GM21619 (cell line): ENCODE measurements around the gene MCRS1.

Experiments used
- ATAC-seq: cut with Tn5 transposase; IDR thresholded peaks from one replicate; pipeline ENCODE4 v1.9.1; 2021; ENCODE audit not compliant: unreplicated experiment

The MCRS1 gene

DNA sequence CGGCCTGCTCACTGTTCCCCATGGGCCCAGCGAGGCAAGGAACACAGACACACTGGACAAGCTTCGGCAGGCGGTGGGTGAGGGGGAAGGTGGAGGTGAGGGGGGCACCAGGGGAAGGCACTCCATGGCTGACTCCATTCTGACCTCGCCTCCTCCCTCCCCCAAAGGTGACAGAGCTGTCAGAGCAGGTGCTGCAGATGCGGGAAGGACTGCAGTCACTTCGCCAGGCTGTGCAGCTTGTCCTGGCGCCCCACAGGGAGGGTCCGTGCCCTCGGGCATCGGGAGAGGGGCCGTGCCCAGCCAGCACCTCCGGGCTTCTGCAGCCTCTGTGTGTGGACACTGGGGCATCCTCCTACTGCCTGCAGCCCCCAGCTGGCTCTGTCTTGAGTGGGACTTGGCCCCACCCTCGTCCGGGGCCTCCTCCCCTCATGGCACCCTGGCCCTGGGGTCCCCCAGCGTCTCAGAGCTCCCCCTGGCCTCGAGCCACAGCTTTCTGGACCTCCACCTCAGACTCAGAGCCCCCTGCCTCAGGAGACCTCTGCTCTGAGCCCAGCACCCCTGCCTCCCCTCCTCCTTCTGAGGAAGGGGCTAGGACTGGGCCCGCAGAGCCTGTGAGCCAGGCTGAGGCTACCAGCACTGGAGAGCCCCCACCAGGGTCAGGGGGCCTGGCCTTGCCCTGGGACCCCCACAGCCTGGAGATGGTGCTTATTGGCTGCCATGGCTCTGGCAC is 10.6 kb downstream of the MCRS1 start:
- ATAC-seq, result no peak

DNA sequence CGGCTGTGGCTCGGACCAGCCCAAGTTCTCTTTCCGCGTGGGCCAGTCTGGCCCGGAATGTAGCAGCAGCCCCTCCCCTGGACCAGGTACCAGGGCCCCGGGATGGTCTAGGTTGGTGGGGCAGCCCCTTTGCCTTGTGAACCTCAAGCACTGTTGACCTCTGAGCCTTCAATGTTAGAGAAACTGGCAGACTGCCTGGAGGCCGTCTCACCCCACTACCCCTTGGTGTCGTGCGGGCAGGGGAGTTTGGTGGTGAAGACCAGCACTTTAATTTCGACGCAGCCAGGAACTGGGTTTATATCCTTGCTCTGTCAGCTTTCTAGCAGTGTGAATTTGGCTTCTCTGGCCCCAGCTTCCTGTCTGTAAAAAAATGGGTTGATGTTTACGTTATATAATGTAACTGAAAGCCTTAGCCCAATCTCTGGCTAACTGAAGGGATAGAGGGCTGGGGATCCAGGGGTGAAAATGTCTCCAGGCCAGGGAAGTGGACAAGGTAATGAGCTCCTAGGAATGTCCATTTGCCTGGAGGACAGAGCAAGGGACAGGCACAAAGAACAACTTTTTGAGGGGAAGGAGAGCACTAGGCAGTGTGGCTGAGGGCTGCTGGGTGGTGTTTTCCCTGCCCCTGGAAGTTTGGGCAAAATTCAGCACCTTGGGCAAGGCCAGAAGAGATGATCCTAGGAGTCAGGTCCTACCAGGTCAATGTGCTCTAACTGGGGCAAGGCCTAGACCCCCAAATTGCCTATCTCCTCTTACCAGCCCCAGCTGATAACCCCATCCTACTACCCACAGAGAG is 11.4 kb downstream of the MCRS1 start:
- ATAC-seq, result no peak

DNA sequence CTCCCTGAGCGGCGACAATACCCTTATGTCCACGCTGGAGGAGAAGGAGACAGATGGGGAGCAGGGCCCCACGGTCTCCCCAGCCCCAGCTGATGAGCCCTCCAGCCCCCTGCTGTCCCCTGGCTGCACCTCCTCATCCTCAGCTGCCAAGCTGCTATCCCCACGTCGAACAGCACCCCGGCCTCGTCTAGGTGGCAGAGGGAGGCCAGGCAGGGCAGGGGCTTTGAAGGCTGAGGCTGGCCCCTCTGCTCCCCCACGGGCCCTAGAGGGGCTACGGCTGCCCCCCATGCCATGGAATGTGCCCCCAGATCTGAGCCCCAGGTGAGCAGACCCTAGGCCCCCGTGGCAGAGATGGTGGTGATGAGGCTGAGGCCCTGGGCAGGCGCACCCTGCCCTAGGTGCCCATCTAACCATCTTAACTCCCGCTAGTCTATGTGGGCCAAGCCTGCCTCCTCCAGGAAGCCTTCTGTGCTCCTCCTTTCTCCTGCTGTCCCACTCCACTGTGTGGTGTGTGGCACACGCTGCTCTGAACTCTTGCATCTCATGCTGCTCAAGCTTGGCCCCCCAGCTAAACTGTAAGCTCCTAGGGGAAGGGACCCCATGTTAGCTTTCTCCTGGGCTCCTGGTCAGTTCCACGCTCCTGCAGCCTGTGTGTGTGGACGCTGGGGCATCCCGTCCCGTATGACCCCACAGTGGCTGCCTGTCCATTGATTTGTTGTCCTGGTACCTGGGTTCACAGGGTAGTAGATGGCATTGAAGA is 12.1 kb downstream of the MCRS1 start:
- ATAC-seq, result no peak

DNA sequence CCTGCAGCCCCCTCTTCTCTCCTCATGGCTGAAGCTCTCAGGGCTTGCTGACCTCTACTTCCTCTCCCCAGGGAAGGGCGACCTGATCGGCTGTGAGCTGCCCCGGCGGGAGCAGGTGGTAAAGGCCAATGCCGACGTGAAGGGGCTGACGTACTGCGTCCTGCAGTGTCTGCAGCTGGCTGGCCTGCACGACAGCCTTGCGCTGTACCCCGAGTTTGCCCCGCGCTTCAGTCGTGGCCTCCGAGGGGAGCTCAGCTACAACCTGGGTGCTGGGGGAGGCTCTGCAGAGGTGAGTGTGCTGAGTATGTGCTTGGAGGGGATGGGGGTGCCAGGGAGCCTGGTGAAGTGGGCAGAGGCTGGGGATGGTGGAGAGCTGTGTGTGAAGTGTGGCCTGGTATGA is 13.7 kb downstream of the MCRS1 start:
- no peak for ATAC-seq

DNA sequence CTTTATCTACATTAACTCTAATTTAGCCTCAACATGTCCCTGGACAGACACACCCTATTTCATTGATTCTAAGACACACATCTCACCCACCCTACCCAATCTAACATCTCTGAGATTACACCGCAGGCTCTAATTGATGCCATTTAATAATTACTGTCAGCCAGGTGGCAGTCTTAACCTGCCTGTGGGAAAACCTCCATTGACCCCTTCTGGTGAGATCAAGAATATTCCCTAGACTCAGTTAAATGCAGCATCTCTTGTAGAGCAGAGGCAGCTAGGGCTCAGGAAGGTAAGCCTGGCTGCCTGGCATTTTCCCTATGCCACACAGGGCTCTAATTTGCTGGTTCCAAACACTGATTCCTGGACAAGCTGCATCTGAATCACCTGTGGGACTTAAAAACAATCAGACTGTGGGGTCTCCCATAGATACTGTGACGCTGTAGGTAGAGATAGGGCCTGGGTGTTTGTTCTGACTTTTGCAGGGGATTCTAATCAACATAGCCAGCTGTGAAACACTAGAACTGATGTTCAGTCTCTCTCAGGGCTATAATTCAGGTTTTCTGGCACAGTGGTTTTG is 14.3 kb downstream of the MCRS1 start:
- ATAC-seq, result no peak

DNA sequence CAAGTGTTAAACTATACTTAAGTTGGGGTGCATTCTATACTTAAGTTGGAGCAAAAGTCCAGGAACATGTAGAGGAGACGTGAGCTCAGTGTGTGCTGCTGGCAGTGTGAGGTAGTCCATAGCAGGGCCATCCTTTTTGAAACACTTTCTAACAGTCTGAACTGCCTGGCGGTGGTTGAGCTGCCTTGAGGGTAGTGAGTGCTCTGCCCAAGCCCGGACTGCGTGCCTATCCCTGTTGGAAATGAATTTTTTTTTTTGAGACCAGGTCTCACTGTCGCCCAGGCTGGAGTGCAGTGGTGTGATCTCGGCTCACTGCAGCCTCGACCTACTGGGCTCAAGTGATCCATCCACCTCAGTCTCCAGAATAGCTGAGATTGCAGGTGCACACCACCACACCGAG is 15.0 kb downstream of the MCRS1 start:
- no peak for ATAC-seq

DNA sequence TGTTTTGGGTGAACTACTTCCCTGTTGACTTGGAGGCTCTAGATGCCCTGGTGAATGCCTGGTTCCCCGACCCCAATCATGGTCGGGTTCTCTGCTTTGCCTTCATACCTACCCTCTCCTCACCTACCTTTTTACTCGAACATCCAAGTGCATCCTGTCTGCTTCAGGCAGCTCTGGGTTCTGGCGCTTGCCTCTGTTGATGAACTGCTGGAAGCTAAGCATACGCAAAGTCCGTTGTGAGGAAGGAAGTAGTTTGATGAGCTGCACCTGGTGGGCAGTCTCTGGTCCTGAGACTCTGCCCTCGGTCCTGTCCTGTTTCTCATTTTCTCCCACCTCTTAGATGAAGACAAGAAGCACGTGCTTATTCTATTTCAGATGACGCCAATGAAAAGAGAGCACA is 15.5 kb downstream of the MCRS1 start:
- ATAC-seq, result no peak

DNA sequence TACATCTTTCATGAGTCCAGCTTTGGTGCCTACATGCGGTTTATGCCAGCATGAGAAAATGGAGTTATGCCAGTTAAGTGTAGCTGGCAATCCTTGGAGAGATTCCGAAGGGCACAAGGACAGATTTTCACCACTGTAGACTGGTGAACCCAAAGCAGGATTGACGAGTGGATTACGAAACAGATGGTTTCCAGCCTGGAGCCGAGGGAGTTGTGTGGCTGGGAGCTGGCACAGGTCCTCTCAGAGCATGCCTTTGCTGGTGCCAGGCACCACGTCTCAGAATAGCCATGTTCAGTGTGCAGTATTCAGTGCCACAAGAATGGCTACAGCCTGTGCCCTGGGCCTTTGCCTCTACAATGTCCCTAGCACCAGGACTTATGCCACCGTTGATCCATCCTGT is 15.9 kb downstream of the MCRS1 start:
- ATAC-seq, result no peak

DNA sequence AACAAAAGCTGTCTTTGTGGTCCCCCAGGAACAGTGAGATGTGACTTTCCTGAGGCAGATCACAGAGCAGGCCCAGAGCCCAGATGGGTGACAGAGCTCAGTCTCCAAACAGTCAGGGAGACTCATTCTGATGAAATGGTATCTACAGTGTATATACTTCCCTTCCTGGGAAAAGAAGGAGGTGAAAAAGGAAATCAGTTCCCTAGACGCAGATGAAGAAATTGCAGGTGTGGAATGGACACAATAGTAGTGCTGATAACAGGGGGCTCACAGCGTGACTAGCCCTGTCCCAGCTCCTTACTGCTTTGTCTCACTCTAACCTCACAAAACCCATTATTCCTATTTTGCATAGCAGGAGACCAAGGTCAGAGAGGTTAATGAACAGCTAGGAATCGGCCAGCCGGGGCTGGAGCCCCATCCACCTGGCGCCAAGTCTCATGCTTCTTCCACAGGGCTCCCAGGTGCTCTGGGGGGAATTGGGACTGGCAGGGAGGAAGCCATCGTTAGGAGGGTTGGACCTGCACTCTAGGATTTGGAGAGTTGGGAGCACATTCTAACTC is 17.2 kb downstream of the MCRS1 start:
- no peak for ATAC-seq

DNA sequence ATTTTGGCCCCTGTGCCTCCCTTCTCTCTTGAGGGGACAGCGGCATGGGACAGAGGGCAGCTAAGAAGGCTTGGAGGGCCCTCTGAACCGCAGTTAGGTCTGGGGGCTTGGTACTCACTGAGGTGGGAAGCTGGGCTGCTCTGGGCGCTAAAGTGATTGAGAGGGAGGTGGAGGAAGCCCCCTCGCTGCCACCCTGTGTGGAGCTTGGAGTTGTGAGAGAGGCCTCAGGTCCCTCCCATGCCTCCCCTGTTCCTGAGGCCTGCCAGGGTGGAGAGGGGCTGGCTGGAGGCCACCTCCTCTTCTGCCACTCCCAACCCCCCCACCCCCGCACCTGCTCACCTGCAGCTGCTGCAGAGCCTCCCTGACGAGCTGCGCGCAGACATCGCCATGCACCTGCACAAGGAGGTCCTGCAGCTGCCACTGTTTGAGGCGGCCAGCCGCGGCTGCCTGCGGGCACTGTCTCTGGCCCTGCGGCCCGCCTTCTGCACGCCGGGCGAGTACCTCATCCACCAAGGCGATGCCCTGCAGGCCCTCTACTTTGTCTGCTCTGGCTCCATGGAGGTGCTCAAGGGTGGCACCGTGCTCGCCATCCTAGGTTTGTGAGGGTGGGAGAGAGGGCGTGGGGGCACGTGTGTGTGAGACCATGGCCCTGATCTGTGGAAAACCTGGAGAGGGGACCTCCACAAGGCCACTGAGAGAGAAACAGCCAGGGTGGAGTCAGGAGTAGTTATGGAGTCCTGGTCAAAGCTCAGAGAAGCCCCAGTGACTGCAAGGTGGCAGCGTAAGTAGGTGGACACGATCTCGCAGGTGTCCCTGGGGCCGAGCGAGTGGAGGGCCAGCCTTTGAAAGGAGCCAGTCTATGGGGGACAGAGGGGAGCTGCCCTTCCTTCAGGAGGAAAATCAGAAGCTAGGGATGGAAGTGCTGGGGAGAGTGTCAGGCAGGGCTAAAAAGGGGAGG is 17.9 kb downstream of the MCRS1 start:
- ATAC-seq, result no peak

DNA sequence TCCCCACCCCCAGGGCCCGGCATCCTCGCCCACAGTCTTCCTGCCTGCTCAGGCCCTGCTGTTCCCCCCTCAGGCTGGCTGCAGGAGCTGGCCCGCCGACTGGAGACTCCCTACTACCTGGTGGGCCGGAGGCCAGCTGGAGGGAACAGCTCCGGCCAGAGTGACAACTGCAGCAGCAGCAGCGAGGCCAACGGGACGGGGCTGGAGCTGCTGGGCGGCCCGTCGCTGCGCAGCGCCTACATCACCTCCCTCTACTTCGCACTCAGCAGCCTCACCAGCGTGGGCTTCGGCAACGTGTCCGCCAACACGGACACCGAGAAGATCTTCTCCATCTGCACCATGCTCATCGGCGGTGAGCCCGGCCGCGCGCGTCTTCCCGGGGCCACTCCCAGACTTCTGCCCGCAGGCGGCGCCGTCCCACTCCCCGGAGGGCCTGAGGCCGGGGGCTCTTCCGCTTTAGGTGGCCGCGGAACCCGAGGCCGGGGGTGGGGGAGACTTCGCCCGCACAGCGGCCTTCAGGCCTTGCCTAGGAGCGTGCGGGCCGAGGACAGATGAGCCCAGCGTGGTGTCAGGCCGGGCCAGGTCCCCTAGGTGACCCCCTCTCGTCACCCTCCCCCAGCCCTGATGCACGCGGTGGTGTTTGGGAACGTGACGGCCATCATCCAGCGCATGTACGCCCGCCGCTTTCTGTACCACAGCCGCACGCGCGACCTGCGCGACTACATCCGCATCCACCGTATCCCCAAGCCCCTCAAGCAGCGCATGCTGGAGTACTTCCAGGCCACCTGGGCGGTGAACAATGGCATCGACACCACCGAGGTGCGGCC is 18.9 kb downstream of the MCRS1 start:
- no peak for ATAC-seq

DNA sequence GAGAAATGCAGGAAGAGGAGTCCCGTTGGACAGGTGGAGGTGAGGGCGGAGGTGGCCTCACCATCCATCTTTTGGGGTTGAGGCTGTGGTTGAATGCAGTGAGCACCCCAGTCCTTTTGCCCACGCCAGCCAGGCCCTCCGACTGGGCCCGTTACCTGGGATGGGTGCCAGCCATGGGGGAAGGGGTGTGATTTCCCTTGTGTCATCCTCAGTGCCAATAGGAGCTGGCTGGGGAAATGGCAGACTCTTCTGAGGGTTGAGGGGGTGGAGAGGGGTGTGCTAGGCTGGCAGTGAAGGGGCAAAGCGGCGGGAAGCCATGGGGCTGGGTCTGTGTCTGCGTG is 19.5 kb downstream of the MCRS1 start:
- no peak for ATAC-seq

DNA sequence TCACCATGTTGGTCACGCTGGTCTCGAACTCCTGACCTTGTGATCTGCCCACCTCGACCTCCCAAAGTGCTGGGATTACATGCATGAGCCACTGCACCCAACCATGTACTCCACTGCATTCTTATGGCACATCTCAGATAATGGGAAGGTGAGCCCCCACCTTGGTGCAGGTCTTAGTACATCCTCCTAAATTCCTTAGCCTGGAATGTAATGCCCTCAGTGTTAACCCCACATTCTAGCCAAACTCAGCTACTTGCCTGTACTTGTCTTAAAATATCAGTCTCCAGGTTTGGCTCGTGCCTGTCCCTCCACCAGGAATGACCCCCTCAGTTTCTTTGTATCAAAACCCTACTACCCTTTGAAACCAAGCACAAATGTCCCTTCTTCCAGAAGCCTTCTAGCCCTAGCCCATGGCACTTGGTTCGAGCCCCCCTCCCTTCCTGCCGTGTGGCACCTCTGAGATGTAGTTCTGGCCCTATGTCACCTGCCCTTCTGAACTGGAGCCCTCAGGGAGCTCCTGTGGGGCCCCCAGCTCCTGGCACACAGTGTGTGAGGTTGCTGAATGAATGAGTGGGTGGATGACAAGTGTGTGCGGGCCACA is 20.8 kb downstream of the MCRS1 start:
- ATAC-seq, result no peak

DNA sequence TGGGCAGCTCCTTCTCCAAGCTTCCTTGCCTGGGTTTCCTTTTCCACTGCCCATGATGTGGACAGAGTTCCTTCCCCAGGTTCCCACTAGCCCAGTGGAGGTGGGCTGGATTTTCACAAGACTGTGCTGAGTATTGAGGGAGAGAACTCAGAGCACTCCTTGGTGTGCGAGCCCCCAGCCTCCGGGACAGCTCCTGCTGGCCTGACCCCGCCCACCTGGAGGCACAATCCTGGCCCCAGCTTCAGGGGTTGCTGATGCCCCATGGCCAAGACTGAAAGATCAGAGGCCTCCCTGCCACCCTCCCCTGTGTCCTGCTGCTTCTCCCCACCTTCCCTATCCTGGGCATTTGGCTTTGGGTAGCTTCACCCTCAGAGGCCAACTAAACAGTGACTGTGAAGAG is 21.5 kb downstream of the MCRS1 start:
- ATAC-seq, result no peak

DNA sequence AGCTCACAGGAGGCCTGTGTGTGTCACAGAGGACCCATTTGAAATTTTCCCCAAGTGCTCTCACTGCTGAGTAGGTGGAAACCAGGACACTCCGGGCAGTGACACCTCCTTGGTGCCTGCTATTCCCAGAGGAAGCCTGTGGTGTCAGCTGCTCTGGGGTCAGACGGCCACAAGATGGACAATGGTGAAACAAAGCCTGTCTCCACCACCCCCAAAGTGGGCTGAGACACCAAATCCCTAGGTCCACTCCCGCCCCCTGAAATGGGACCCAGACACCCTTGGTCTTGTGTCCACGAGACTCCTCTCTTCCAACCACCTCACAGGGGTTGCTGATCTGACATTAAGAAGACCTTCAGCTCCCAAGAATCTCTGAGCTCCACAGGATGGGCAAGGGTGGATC is 22.1 kb downstream of the MCRS1 start:
- ATAC-seq, result no peak

DNA sequence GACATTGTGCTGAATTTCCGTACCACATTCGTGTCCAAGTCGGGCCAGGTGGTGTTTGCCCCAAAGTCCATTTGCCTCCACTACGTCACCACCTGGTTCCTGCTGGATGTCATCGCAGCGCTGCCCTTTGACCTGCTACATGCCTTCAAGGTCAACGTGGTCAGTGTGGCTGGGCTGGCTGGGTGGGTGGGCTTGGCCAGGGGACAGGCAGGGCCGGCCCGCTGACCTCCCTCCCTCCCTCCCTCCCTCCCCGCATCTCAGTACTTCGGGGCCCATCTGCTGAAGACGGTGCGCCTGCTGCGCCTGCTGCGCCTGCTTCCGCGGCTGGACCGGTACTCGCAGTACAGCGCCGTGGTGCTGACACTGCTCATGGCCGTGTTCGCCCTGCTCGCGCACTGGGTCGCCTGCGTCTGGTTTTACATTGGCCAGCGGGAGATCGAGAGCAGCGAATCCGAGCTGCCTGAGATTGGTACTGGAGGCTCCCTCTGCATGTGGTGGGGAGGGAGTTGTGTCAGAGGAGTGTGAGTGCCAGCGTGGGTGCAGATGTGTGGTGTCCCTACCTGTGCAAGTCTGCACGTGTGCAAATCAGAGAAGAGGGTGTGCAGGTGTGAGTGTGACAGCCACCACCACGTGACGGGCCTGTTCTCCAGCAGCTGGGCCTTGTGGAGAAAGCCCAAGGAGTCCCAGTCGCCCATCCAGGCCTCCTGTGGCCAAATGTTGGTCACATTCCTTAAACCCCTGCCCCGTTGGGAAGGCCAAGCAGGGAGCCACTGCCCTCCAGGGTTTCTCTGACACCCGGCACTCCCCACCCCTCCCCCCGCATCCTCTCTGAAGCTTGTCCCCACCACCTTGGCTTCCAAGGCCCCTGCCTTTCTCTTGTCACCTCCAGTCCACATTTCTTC is 23.8 kb downstream of the MCRS1 start:
- no peak for ATAC-seq

DNA sequence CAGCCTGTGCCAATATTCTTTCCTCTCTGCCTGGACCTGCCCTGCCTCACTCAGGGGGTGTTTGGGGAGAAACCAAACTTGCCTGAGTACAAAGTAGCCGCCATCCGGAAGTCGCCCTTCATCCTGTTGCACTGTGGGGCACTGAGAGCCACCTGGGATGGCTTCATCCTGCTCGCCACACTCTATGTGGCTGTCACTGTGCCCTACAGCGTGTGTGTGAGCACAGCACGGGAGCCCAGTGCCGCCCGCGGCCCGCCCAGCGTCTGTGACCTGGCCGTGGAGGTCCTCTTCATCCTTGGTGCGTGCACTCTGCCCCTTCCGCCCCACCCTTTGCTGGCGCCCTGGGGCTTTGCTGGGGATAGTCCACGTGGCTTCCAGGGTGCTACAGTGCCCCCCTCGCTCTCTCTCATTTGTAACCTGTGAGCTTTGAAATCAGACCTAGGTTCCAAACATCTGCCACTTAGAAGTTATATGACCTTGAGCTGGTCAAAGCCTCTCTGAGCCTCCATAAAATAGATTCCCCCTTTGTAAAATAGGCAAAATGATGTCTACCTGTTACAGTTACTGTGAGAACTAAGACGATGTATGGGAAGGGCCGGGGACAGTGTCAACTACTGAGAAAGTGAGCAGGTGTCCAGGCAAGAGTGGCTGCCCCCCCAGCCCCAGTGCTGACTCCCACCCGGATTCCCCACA is 24.6 kb downstream of the MCRS1 start:
- no peak for ATAC-seq
